ENCODE measurements around the gene CHST11. TPM values are rescaled to one million over a fixed set of nuclear protein-coding genes. Genes with fewer than 3 reads are reported as not detected.

CHST11 gene
- polyA plus RNA-seq, 1 donor (not counting 4 experiments of a cell fraction or from before 2014, with no cell fraction given), result 11.9 TPM

DNA sequence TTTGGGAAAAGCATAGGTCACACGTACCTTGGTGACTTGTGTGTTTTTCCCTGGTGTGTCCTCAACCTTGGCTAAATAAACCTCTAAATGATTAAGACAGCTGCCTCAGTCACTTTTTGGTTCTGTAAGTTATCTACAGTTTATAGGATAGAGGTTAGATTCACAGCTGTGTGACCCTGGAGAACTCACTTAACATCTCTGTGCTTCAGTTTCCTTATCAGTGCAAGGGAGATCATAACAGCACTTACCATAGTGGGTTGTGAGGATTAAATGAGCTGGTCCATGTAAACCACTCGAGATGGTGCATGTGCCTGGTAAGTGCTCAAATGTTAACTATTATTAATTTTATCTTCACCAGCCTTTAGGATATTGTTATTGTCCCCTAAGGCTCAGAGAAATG is 35.4 kb upstream of the CHST11 start:
- no peak overlapping the region for H3K4me2 ChIP-seq (ENCODE audit: control insufficient read depth, extremely low read depth, insufficient read depth, low read depth, low read length)
- no peaks in the 10 kb centered on the region for H3K9me1 ChIP-seq (ENCODE audit: control insufficient read depth, extremely low read depth, insufficient read depth, low read length)
- DNase-seq (ENCODE audit: low read depth, low spot score), result no peak
- FAIRE-seq, result peak; percentile 55
- no peaks in the 10 kb centered on the region for H3K79me2 ChIP-seq (ENCODE audit: control insufficient read depth, insufficient read depth, low read length)
- H3K36me3 ChIP-seq (ENCODE audit: control insufficient read depth in 2 of 2, extremely low read depth in 1 of 2, insufficient read depth in 2 of 2, low read length in 2 of 2), result no peaks in the 10 kb centered on the region
- H3K9me3 ChIP-seq (ENCODE audit: control insufficient read depth, low read depth, low read length), result no peaks in the 10 kb centered on the region
- H3K4me3 ChIP-seq (ENCODE audit: control insufficient read depth in 2 of 3, extremely low read depth in 1 of 3, insufficient read depth in 2 of 3, low read depth in 1 of 3, low read length in 3 of 3), result no peak overlapping the region
- H2AFZ ChIP-seq (ENCODE audit: control insufficient read depth, low read length), result no peak overlapping the region
- H3K27ac ChIP-seq (ENCODE audit: control insufficient read depth, insufficient read depth, low read length), result no peak overlapping the region
- H4K20me1 ChIP-seq (ENCODE audit: control insufficient read depth, extremely low read depth, insufficient read depth, low read length), result no peaks in the 10 kb centered on the region
- dilution Hi-C loops (cut with MboI; ENCODE audit: extremely low pct_ligation_motif_present, low sequenced_read_pairs), result no loop called here
- no peak for TF ChIP-seq EZH2 (IDR thresholded peaks at IDR 0.05; ENCODE audit: low read length)
- TF ChIP-seq, protein P1, sequence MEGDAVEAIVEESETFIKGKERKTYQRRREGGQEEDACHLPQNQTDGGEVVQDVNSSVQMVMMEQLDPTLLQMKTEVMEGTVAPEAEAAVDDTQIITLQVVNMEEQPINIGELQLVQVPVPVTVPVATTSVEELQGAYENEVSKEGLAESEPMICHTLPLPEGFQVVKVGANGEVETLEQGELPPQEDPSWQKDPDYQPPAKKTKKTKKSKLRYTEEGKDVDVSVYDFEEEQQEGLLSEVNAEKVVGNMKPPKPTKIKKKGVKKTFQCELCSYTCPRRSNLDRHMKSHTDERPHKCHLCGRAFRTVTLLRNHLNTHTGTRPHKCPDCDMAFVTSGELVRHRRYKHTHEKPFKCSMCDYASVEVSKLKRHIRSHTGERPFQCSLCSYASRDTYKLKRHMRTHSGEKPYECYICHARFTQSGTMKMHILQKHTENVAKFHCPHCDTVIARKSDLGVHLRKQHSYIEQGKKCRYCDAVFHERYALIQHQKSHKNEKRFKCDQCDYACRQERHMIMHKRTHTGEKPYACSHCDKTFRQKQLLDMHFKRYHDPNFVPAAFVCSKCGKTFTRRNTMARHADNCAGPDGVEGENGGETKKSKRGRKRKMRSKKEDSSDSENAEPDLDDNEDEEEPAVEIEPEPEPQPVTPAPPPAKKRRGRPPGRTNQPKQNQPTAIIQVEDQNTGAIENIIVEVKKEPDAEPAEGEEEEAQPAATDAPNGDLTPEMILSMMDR (optimal IDR thresholded peaks at IDR 0.05 in 1 of 3, IDR thresholded peaks at IDR 0.05 in 1 of 3, conservative IDR thresholded peaks at IDR 0.05 in 1 of 3; ENCODE audit: extremely low read depth in 1 of 3, insufficient read depth in 2 of 3, low read length in 3 of 3), result no peak
- H3K9ac ChIP-seq (ENCODE audit: control insufficient read depth, extremely low read depth, insufficient read depth, low read length), result no peak overlapping the region
- H3K27me3 ChIP-seq (ENCODE audit: control insufficient read depth, extremely low read depth, insufficient read depth, low read length), result peaks cover 4% of the 10 kb centered on the region
- peaks cover 3% of the 10 kb centered on the region for H3K4me1 ChIP-seq (ENCODE audit: control insufficient read depth, extremely low read depth, insufficient read depth, low read length)

DNA sequence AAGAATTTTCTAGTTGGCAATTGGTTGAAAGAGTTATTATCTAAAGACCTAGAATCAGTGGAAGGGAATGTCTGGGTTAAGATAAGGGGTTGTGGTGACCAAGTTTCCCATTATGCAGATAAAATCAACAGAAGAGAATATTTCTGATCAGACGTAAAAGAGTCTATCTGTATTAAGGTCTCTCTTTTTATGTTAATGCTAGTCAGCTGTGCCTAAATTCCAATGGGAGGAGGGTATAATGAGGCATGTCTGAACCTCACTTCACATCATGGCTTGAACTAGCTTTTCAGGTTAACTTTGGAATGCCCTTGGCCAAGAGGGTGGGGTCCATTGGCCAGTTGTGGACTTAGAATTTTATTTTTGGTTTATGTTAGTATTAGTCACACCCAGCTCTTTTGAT is 34.3 kb upstream of the CHST11 start:
- dilution Hi-C loops (cut with MboI; ENCODE audit: extremely low pct_ligation_motif_present, low sequenced_read_pairs), result no loop called here
- no peak for FAIRE-seq
- no peak for TF ChIP-seq EZH2 (IDR thresholded peaks at IDR 0.05; ENCODE audit: low read length)
- TF ChIP-seq, protein P1 (optimal IDR thresholded peaks at IDR 0.05 in 1 of 3, IDR thresholded peaks at IDR 0.05 in 1 of 3, conservative IDR thresholded peaks at IDR 0.05 in 1 of 3; ENCODE audit: extremely low read depth in 1 of 3, insufficient read depth in 2 of 3, low read length in 3 of 3), result no peak
- H4K20me1 ChIP-seq (ENCODE audit: control insufficient read depth, extremely low read depth, insufficient read depth, low read length), result no peaks in the 10 kb centered on the region
- no peaks in the 10 kb centered on the region for H3K79me2 ChIP-seq (ENCODE audit: control insufficient read depth, insufficient read depth, low read length)
- H3K36me3 ChIP-seq (ENCODE audit: control insufficient read depth in 2 of 2, extremely low read depth in 1 of 2, insufficient read depth in 2 of 2, low read length in 2 of 2), result no peaks in the 10 kb centered on the region
- no peak overlapping the region for H3K4me3 ChIP-seq (ENCODE audit: control insufficient read depth in 2 of 3, extremely low read depth in 1 of 3, insufficient read depth in 2 of 3, low read depth in 1 of 3, low read length in 3 of 3)
- H3K27me3 ChIP-seq (ENCODE audit: control insufficient read depth, extremely low read depth, insufficient read depth, low read length), result peaks cover 4% of the 10 kb centered on the region
- peaks cover 13% of the 10 kb centered on the region for H3K4me1 ChIP-seq (ENCODE audit: control insufficient read depth, extremely low read depth, insufficient read depth, low read length)
- no peak overlapping the region for H3K27ac ChIP-seq (ENCODE audit: control insufficient read depth, insufficient read depth, low read length)
- H3K9me3 ChIP-seq (ENCODE audit: control insufficient read depth, low read depth, low read length), result no peaks in the 10 kb centered on the region
- no peak for DNase-seq (ENCODE audit: low read depth, low spot score)
- no peak overlapping the region for H3K4me2 ChIP-seq (ENCODE audit: control insufficient read depth, extremely low read depth, insufficient read depth, low read depth, low read length)
- no peaks in the 10 kb centered on the region for H3K9me1 ChIP-seq (ENCODE audit: control insufficient read depth, extremely low read depth, insufficient read depth, low read length)
- no peak overlapping the region for H3K9ac ChIP-seq (ENCODE audit: control insufficient read depth, extremely low read depth, insufficient read depth, low read length)
- H2AFZ ChIP-seq (ENCODE audit: control insufficient read depth, low read length), result no peak overlapping the region
